Measurements from ENCODE around the gene MAEA. TPM values are rescaled to one million over a fixed set of nuclear protein-coding genes. Genes with fewer than 3 reads are reported as not detected.

Gene MAEA
- polyA plus RNA-seq, 1 experiment, result 94.4 TPM

DNA sequence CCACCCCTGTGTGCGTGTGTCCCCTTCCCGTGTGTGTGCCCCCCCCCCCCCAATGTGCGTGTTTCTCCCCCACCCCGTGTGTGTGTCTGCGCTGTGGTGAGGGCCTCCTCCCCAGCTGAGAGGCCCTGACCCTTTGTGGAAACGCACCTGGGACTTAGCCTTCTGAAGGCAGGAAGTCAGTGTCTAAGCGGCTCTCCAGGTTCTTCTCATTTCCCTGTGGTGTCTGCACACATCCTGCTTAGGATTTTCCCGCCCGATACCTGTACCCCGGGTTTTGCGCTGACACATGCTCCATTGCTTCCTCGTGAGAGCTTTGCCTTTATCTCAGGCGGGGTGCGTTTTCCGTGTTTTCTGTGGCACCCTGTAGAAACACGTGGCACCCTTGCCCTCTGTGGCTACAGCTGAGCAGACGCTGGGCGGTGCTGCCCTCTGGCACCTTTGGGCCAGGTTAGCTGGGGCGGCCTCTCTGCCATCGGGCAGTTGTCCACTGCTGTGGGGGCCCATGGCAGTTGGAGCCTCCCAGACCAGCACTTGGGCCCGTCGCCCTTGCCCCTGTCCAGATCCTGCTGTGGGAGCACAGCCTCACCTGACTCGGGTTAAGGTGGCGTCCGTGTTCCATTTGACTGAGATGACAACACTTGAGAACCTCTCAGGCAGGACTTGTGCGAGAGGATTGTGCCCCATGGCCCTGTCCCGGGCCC lies 26.3 kb downstream of the MAEA start:
- ChIA-PET POLR2A (no interaction called here), CTCF (interaction anchor here (0.9 kb wide), 1 partner anchor 40 kb away, joined by 3 read pairs; no protein-coding TSS in a partner anchor)
- Histone ChIP-seq H3K4me3 (ENCODE audit: low read depth, low read length) (no peak overlapping the region), H3K36me3 (ENCODE audit: control insufficient read depth, insufficient read depth, low read length) (peaks cover 45% of the 10 kb centered on the region), H3K27me3 (ENCODE audit: control insufficient read depth, insufficient read depth, low read length) (no peaks in the 10 kb centered on the region)
- no peak for TF ChIP-seq CTCF (IDR thresholded peaks at IDR 0.05; ENCODE audit: insufficient read depth, low read depth, low read length)
- DNase-seq (ENCODE audit: low read depth), result no peak

DNA sequence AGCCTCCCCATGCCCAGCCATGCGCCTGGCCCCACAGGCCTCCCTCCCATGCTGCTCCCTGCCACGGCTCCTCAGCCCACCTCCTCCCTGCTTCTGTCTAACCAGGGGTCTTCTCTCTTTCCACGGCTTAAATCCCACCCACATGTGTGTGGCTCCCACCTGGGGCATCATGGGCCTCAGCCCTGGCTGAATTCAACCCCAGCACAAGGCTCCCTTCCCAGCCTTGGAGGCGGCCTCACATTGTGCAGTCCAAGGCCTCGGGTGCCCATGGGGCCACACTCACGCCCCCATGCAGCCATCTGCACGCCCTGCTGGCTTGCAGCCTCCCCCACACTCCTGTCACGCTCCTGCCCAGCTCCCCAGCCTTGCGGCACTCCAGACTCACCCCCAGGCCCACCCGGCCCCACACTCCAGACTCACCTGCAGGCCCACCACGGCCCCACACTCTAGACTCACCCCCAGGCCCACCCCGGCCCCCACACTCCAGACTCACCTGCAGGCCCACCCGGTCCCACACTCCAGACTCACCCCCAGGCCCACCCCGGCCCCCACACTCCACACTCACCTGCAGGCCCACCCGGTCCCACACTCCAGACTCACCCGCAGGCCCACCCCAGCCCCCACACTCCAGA lies 27.0 kb downstream of the MAEA start:
- no peak overlapping the region for H3K4me3 ChIP-seq (ENCODE audit: low read depth, low read length)
- TF ChIP-seq CTCF (IDR thresholded peaks at IDR 0.05; ENCODE audit: insufficient read depth, low read depth, low read length), result no peak
- peaks cover 45% of the 10 kb centered on the region for H3K36me3 ChIP-seq (ENCODE audit: control insufficient read depth, insufficient read depth, low read length)
- no peak for DNase-seq (ENCODE audit: low read depth)
- H3K27me3 ChIP-seq (ENCODE audit: control insufficient read depth, insufficient read depth, low read length), result no peaks in the 10 kb centered on the region
- CTCF ChIA-PET, result interaction anchor here (0.9 kb wide), 1 partner anchor 39 kb away, joined by 3 read pairs; no protein-coding TSS in a partner anchor
- POLR2A ChIA-PET, result no interaction called here

DNA sequence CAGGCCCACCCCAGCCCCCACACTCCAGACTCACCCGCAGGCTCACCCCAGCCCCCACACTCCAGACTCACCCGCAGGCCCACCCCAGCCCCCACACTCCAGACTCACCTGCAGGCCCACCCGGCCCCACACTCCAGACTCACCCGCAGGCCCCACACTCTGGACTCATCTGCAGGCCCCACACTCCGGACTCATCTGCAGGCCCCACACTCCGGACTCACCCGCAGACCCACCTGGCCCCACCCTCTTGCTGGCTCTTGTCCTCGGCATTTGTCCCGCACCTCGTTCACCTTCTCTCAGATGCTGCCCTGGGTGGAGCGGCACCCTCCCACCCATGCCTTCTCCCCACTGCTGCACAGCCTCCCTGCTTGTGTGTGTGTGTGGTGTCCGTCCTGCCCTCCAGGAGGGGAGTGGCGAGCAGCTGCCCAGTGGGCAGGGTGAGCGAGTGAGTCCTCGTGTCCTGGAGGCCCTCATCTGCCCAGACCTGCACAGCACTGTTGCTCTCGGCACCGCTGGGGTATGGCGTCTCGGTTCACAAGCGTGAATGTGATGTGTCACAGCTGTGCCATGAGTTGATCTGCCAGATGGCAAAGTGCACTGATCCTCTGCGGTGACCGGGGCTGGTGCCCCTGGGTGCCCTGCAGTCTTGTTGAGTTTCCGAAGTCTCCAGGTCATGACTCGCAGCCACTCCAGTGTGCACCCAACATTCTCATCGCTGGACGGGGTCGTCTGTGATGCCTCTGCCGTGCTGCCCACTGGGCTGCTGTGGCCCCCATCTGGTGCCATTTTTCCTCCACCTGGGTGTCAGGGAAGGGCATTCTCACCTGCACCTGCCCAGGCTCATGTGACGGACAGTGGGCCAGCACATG lies 27.7 kb downstream of the MAEA start:
- CTCF ChIA-PET, result no interaction called here
- no peak for TF ChIP-seq CTCF (IDR thresholded peaks at IDR 0.05; ENCODE audit: insufficient read depth, low read depth, low read length)
- peaks cover 49% of the 10 kb centered on the region for H3K36me3 ChIP-seq (ENCODE audit: control insufficient read depth, insufficient read depth, low read length)

DNA sequence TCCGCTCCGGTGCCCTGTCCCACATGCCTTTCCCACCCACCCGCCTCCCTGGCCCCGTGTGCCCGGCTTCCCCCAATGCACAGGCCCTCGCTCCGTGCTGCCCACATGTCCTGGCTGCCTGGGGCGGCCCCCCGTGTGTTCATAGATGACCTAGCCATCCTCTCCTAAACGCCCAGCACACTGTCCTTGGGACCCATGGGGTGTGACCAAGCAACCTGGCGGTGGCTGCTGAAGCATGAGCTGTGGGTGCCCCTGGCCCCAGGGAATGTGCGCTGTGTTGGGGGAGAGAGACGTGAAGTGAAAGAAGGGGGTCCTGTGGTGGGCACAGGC lies 28.3 kb downstream of the MAEA start:
- ChIA-PET POLR2A (no interaction called here), CTCF (no interaction called here)
- Histone ChIP-seq H3K27me3 (ENCODE audit: control insufficient read depth, insufficient read depth, low read length) (no peaks in the 10 kb centered on the region), H3K36me3 (ENCODE audit: control insufficient read depth, insufficient read depth, low read length) (peaks cover 48% of the 10 kb centered on the region), H3K4me3 (ENCODE audit: low read depth, low read length) (no peak overlapping the region)
- TF ChIP-seq CTCF (IDR thresholded peaks at IDR 0.05; ENCODE audit: insufficient read depth, low read depth, low read length), result no peak
- DNase-seq (ENCODE audit: low read depth), result no peak

More for the DNA sequence above, 27.7 kb downstream of the MAEA start:
- DNase-seq (ENCODE audit: low read depth), result no peak
- Histone ChIP-seq H3K4me3 (ENCODE audit: low read depth, low read length) (no peak overlapping the region), H3K27me3 (ENCODE audit: control insufficient read depth, insufficient read depth, low read length) (no peaks in the 10 kb centered on the region)
- POLR2A ChIA-PET, result no interaction called here

All from BJ (cell line).